H9 (cell line): ENCODE results near the gene SPRYD7. TPM values are rescaled to one million over a fixed set of nuclear protein-coding genes. Genes with fewer than 3 reads are reported as not detected.

ENCODE experiments used
- DNase-seq: peaks from one replicate; pipeline ENCODE4 v3.0.0-alpha.2; 2017
- H2AFZ ChIP-seq: one replicate; pipeline ENCODE4 v1.6.1; 2013; ENCODE audit warnings: mild to moderate bottlenecking, low read length, control low read depth, moderate library complexity
- H2AK5ac ChIP-seq: 2 replicates; pipeline ENCODE4 v1.6.1; 2013; ENCODE audit warnings: low read length, control low read depth, mixed read lengths; ENCODE audit not compliant: insufficient read length
- H2BK120ac ChIP-seq: one replicate; pipeline ENCODE4 v1.6.1; 2013; ENCODE audit warnings: low read depth, mild to moderate bottlenecking, low read length, control low read depth, inconsistent platforms; ENCODE audit not compliant: poor library complexity, severe bottlenecking
- H2BK12ac ChIP-seq: 2 replicates; pipeline ENCODE4 v1.6.1; 2013; ENCODE audit warnings: low read length, control low read depth, mixed read lengths, low read depth; ENCODE audit not compliant: insufficient read length
- H2BK15ac ChIP-seq: 2 replicates; pipeline ENCODE4 v1.6.1; 2013; ENCODE audit warnings: low read depth, low read length, control low read depth
- H2BK20ac ChIP-seq: one replicate; pipeline ENCODE4 v1.6.1; 2013; ENCODE audit warnings: low read depth, mild to moderate bottlenecking, low read length, control low read depth, inconsistent platforms; ENCODE audit not compliant: poor library complexity, severe bottlenecking
- H2BK5ac ChIP-seq: 2 replicates; pipeline ENCODE4 v1.6.1; 2013; ENCODE audit warnings: low read length, control low read depth, mixed read lengths; ENCODE audit not compliant: insufficient read length
- H3K14ac ChIP-seq: 2 replicates; pipeline ENCODE4 v1.6.1; 2013; ENCODE audit warnings: low read length, control low read depth; ENCODE audit not compliant: insufficient read depth
- H3K18ac ChIP-seq: 2 replicates; pipeline ENCODE4 v1.6.1; 2013; ENCODE audit warnings: low read depth, mild to moderate bottlenecking, mixed read lengths, low read length, control low read depth; ENCODE audit not compliant: insufficient read length
- H3K23ac ChIP-seq: 2 replicates; pipeline ENCODE4 v1.6.1; 2013; ENCODE audit warnings: low read length, control low read depth, mixed read lengths, low read depth; ENCODE audit not compliant: insufficient read length
- H3K23me2 ChIP-seq: 2 replicates; pipeline ENCODE4 v1.6.1; 2013; ENCODE audit warnings: low read depth, mild to moderate bottlenecking, mixed read lengths, low read length, control low read depth; ENCODE audit not compliant: insufficient read length, poor library complexity, severe bottlenecking
- H3K27ac ChIP-seq: 2 replicates; pipeline ENCODE4 v1.5.1; 2013; ENCODE audit warnings: low read length, control low read depth, mixed read lengths, low read depth; ENCODE audit not compliant: insufficient read length
- H3K27me3 ChIP-seq: 2 replicates; pipeline ENCODE4 v1.6.1; 2013; ENCODE audit warnings: low read length, control low read depth, inconsistent platforms; ENCODE audit not compliant: insufficient read depth
- H3K4ac ChIP-seq: 2 replicates; pipeline ENCODE4 v1.6.1; 2013; ENCODE audit warnings: low read depth, mild to moderate bottlenecking, control low read depth, inconsistent platforms, low read length, moderate library complexity
- H3K4me1 ChIP-seq: 2 replicates; pipeline ENCODE4 v1.6.1; 2013; ENCODE audit warnings: low read length, control low read depth, inconsistent platforms; ENCODE audit not compliant: insufficient read depth
- H3K4me2 ChIP-seq: 2 replicates; pipeline ENCODE4 v1.6.1; 2013; ENCODE audit warnings: low read length, control low read depth, mixed read lengths; ENCODE audit not compliant: insufficient read length, insufficient read depth
- H3K56ac ChIP-seq: 2 replicates; pipeline ENCODE4 v1.6.1; 2013; ENCODE audit warnings: low read depth, mild to moderate bottlenecking, mixed read lengths, low read length, control low read depth; ENCODE audit not compliant: insufficient read length
- H3K79me1 ChIP-seq: 2 replicates; pipeline ENCODE4 v1.6.1; 2013; ENCODE audit warnings: low read depth, mild to moderate bottlenecking, moderate library complexity, low read length, control low read depth, inconsistent platforms; ENCODE audit not compliant: insufficient read depth, poor library complexity, severe bottlenecking
- H3K79me2 ChIP-seq: 2 replicates; pipeline ENCODE4 v1.6.1; 2013; ENCODE audit warnings: low read length, control low read depth, inconsistent platforms; ENCODE audit not compliant: insufficient read depth
- H3K9ac ChIP-seq: 2 replicates; pipeline ENCODE4 v1.6.1; 2013; ENCODE audit warnings: low read length, control low read depth, mixed read lengths; ENCODE audit not compliant: insufficient read length; ENCODE audit errors: extremely low read depth
- H3K9me3 ChIP-seq: one replicate; pipeline ENCODE4 v1.6.1; 2013; ENCODE audit warnings: low read depth, low read length, inconsistent platforms; ENCODE audit not compliant: control insufficient read depth
- H3T11ph ChIP-seq: one replicate; pipeline ENCODE4 v1.6.1; 2013; ENCODE audit warnings: mild to moderate bottlenecking, low read length, control low read depth, inconsistent platforms
- H4K20me1 ChIP-seq: one replicate; pipeline ENCODE4 v1.6.1; 2013; ENCODE audit not compliant: control insufficient read depth, insufficient read length, insufficient read depth
- H4K5ac ChIP-seq: 2 replicates; pipeline ENCODE4 v1.6.1; 2013; ENCODE audit warnings: low read depth, mild to moderate bottlenecking, mixed read lengths, low read length, control low read depth; ENCODE audit not compliant: insufficient read length
- H4K8ac ChIP-seq: replicated peaks from 2 replicates; pipeline ENCODE4 v1.6.1; 2013; ENCODE audit warnings: low read length, control low read depth, mixed read lengths, low read depth; ENCODE audit not compliant: insufficient read length
- H4K91ac ChIP-seq: 2 replicates; pipeline ENCODE4 v1.6.1; 2013; ENCODE audit warnings: low read depth, mild to moderate bottlenecking, moderate library complexity, mixed read lengths, low read length, control low read depth; ENCODE audit not compliant: insufficient read length
- H3K27ac Mint-ChIP-seq, 3 experiments: 2 replicates in 2 of 3; 3 replicates in 1 of 3; pipeline ENCODE4 v1.8.0; 2020 to 2021; ENCODE audit warnings: mixed read lengths in 3 of 3, mild to moderate bottlenecking in 1 of 3, moderate library complexity in 1 of 3
- H3K27me3 Mint-ChIP-seq: 2 replicates; pipeline ENCODE4 v1.8.0; 2021; ENCODE audit warnings: low read depth, mild to moderate bottlenecking, moderate library complexity, mixed read lengths
- H3K36me3 Mint-ChIP-seq, 3 experiments: 2 replicates in 2 of 3; 3 replicates in 1 of 3; pipeline ENCODE4 v1.8.0; 2020 to 2021; ENCODE audit warnings: low read depth in 3 of 3, mixed read lengths in 3 of 3; ENCODE audit not compliant: insufficient read depth in 1 of 3
- H3K4me1 Mint-ChIP-seq, 2 experiments: 2 replicates each; pipeline ENCODE4 v1.8.0; 2020; ENCODE audit warnings: mixed read lengths in 2 of 2
- H3K4me3 Mint-ChIP-seq, 2 experiments: 2 replicates in 1 of 2; 3 replicates in 1 of 2; pipeline ENCODE4 v1.8.0; 2020 to 2021; ENCODE audit warnings: mild to moderate bottlenecking in 2 of 2, mixed read lengths in 2 of 2, moderate library complexity in 1 of 2
- H3K9me3 Mint-ChIP-seq, 2 experiments: 2 replicates in 1 of 2; 3 replicates in 1 of 2; pipeline ENCODE4 v1.8.0; 2020; ENCODE audit warnings: mild to moderate bottlenecking in 2 of 2, mixed read lengths in 2 of 2, moderate library complexity in 1 of 2
- WGBS: extraction: QIAGEN DNeasy Blood & Tissue Kit; methylation state at CpG from one replicate; pipeline ENCODE4 v1.1.7; 2013; ENCODE audit warnings: missing lambda C conversion rate, low lambda C conversion rate, mixed read lengths; ENCODE audit not compliant: insufficient read length; ENCODE audit errors: extremely low coverage; 5-methylcytosine and 5-hydroxymethylcytosine counted together
- total RNA-seq: library from RNA; stranded (reverse); gene quantifications from 2 replicates; pipeline ENCODE4 v1.2.1, GENCODE V29; 2021
- TF ChIP-seq, protein P1 (sequence below): fragments of 200-600 bp; sonication (generic); conservative IDR thresholded peaks from 3 replicates; pipeline ENCODE4 v1.8.0; 2021; ENCODE audit warnings: antibody characterized with exemption, mild to moderate bottlenecking

The SPRYD7 gene
- total RNA-seq, 1 experiment from 2014 or later: 1.8 TPM

DNA sequence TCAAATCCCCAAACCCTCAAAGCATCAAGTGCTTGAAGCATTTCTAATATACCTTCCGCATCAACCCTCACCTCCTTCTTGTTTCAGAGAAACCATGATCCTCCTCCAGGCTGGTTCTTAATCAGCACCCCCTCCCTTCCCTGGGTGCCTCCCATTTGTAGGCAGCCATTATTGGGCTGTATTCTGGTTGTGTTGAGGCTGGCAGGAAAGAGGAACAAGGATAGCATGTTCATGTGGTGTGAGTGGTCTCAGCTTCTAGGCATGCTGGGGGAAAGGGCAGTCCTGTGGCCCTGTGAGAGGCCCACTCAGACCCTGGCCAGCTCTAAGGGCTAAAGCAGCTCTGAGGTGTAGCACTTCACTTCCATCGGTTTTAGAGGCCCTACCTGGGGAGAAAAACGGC lies 41.9 kb upstream of the SPRYD7 start:
- H2BK15ac ChIP-seq: no peak overlapping the region
- 100% methylated on average over 1 of the region's 3 CpGs for WGBS
- H3K4me1 ChIP-seq: no peaks in the 10 kb centered on the region
- Mint-ChIP-seq H3K27ac (peak overlapping the region in 1 of 3 experiments; percentile 36; a peak in 1 of 7 replicates), H3K36me3 (no peaks in the 10 kb centered on the region), H3K4me1 (peaks cover 2 to 6% of the 10 kb centered on the region in 2 experiments; a peak in 3 of 4 replicates), H3K4me3 (no peak overlapping the region), H3K27me3 (peaks cover 4% of the 10 kb centered on the region; the same call in 1 of the 2 replicates), H3K9me3 (no peaks in the 10 kb centered on the region)
- no peak overlapping the region for H3K4me2 ChIP-seq
- H3K27me3 ChIP-seq: no peaks in the 10 kb centered on the region
- H3K23ac ChIP-seq: no peak overlapping the region
- no peak overlapping the region for H3K4ac ChIP-seq
- H3T11ph ChIP-seq: no peak overlapping the region
- H3K56ac ChIP-seq: no peak overlapping the region
- no peaks in the 10 kb centered on the region for H4K20me1 ChIP-seq
- no peak overlapping the region for H3K18ac ChIP-seq
- no peaks in the 10 kb centered on the region for H3K79me1 ChIP-seq
- H2BK5ac ChIP-seq: no peak overlapping the region
- no peak overlapping the region for H4K8ac ChIP-seq
- H3K9me3 ChIP-seq: no peaks in the 10 kb centered on the region
- no peaks in the 10 kb centered on the region for H3K23me2 ChIP-seq
- H2BK12ac ChIP-seq: no peak overlapping the region
- no peaks in the 10 kb centered on the region for H3K79me2 ChIP-seq
- H2AK5ac ChIP-seq: no peak overlapping the region
- TF ChIP-seq, protein P1, sequence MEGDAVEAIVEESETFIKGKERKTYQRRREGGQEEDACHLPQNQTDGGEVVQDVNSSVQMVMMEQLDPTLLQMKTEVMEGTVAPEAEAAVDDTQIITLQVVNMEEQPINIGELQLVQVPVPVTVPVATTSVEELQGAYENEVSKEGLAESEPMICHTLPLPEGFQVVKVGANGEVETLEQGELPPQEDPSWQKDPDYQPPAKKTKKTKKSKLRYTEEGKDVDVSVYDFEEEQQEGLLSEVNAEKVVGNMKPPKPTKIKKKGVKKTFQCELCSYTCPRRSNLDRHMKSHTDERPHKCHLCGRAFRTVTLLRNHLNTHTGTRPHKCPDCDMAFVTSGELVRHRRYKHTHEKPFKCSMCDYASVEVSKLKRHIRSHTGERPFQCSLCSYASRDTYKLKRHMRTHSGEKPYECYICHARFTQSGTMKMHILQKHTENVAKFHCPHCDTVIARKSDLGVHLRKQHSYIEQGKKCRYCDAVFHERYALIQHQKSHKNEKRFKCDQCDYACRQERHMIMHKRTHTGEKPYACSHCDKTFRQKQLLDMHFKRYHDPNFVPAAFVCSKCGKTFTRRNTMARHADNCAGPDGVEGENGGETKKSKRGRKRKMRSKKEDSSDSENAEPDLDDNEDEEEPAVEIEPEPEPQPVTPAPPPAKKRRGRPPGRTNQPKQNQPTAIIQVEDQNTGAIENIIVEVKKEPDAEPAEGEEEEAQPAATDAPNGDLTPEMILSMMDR: no peak
- H2BK120ac ChIP-seq: no peak overlapping the region
- H4K5ac ChIP-seq: no peak overlapping the region
- no peak overlapping the region for H3K9ac ChIP-seq
- H3K14ac ChIP-seq: no peak overlapping the region
- H2AFZ ChIP-seq: no peak overlapping the region
- no peak overlapping the region for H2BK20ac ChIP-seq
- no peak overlapping the region for H4K91ac ChIP-seq
- no peak overlapping the region for H3K27ac ChIP-seq
- DNase-seq: no peak
